ENCODE data around the gene DNAH17. TPM values are rescaled to one million over a fixed set of nuclear protein-coding genes. Genes with fewer than 3 reads are reported as not detected.

DNAH17 gene
- total RNA-seq, 1 donor from 2014 or later: not detected

DNA sequence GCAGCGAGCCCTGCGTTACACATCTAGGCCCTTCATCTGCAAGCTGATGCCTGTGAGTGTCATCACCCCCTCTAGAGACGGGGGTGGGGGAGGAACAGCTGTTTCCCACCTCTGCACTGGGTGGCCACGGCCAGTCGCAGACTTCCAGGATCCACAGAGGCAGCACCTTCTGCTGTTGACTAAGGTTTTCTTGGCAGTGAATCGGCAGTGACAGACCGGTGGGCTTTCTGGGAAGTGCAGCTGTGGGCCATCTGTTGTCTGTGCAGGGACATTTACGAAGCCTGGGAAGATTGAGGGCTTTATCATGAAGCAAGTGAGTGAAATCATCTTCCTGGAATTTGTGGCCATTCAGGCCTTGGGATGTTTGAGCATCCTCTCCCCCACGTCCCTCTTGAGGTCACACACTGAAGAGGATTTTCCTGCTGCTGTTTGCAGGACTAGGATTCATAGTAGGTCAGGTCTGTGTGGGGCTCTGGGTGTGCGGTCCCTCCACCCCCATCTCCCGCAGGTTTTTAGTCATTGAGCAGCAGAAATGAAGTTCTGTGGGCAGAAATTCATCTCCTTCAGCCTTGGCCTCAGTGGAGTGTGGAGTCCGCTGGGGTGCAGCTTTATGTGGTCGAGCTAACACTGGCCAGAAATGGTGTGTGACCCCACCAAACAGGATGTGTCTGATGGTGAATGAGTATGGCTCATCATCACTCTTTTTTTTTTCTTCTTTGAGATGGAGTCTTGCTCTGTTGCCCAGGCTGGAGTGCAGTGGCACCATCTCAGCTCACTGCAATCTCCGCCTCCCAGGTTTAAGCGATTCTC lies 186.8 kb downstream of the DNAH17 start:
- Histone ChIP-seq H3K9me3 (no peaks in the 10 kb centered on the region), H3K4me1 (peaks cover 6 to 26% of the 10 kb centered on the region in 2 donors), H3K36me3 (peaks cover 6 to 13% of the 10 kb centered on the region in 2 donors), H3K4me3 (no peak overlapping the region), H3K27me3 (no peaks in the 10 kb centered on the region), H3K27ac (peak overlapping the region in 1 of 2 donors; percentile 24)
- intact Hi-C loops (cut with DNase I): no loop called here
- TF ChIP-seq, protein P1, sequence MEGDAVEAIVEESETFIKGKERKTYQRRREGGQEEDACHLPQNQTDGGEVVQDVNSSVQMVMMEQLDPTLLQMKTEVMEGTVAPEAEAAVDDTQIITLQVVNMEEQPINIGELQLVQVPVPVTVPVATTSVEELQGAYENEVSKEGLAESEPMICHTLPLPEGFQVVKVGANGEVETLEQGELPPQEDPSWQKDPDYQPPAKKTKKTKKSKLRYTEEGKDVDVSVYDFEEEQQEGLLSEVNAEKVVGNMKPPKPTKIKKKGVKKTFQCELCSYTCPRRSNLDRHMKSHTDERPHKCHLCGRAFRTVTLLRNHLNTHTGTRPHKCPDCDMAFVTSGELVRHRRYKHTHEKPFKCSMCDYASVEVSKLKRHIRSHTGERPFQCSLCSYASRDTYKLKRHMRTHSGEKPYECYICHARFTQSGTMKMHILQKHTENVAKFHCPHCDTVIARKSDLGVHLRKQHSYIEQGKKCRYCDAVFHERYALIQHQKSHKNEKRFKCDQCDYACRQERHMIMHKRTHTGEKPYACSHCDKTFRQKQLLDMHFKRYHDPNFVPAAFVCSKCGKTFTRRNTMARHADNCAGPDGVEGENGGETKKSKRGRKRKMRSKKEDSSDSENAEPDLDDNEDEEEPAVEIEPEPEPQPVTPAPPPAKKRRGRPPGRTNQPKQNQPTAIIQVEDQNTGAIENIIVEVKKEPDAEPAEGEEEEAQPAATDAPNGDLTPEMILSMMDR (IDR thresholded peaks at IDR 0.05): no peak
- DNase-seq (ENCODE audit: low spot score in 2 of 2): no peak

DNA sequence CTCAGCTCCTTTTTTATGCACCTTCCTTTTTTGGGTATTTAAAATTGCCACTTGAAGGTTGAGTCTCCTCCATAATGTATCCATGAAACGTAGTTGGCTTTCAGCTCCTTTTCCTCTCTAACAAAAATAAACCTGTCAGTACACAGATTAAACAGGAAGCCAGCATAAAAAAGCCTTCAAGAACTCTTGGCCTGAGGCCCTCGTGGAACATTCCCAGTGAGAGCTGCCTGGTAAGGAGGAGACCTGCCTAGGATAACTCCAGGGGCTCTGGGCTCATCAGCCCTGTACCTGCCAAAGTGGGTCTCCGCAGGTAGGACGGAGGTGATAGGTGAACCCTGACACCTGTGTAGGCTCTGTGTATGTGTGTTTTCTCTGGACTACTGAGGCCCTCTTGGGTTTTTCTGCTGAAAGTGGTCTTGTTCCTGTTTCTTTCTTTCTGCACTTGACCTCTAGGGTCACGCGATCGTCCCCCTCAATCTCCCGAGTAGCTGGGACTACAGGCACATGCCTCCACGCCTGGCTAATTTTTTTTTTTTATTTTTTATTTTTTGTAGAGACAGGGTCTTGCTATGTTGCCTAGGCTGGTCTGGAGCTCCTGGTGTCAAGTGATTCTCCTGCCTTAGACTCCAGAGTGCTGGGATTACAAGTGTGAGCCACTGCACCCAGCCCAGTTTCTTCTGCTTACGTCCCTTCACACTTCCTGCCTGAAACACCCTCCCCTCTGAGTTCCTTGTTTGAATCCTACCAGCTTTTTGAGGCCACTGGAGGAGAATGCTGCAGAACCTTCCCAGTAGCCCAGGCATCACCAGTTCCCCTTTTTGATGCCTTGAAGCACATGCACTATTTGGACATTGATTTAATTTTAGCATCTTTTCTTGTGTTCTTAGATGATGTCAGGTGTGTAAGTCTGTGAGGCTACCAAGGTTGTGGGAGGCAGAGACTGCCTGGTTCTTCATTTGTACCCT lies 188.9 kb downstream of the DNAH17 start:
- H3K9me3 ChIP-seq: no peaks in the 10 kb centered on the region
- TF ChIP-seq, protein P1 (IDR thresholded peaks at IDR 0.05): no peak
- H3K4me1 ChIP-seq: peaks cover 16 to 41% of the 10 kb centered on the region in 2 donors
- H3K4me3 ChIP-seq: no peak overlapping the region
- H3K36me3 ChIP-seq: peaks cover 0 to 5% of the 10 kb centered on the region in 2 donors
- no peaks in the 10 kb centered on the region for H3K27me3 ChIP-seq
- DNase-seq (ENCODE audit: low spot score in 2 of 2): no peak
- peak overlapping the region; percentile 55 to 66 for H3K27ac ChIP-seq
- intact Hi-C loops (cut with DNase I): no loop called here

DNA sequence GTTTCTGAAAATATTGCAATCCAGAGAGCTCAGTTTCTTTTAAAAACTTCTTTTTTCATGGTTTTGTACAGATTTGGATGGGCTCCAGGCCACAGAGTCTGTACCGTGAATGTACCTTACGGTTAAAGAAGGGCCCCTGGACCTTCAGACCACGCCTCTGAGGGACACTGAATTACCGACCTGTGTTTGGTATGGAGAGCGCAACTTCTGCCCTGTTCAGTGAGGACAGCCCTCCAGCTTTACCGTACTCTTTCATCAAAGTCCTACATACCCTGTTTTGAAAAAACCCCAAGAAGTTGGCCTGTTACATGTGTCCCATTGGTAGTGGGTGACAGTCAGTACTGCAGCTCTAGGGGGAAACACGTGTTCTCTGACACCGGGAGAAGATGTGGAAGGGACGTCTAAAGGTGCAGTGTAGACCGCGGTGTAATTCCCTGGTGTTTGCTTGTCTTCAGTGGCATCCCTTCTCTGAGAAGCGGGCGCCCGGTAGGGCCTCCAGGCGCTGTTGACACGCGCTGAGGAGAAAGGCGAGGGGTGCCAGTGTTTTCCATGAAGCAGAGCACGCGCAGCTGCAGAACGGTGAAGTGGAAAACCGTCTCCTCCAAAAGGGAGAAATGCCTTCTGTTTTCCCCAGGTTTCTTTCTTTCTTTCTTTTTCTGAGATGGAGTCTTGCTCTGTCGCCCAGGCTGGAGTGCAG lies 192.6 kb downstream of the DNAH17 start:
- Histone ChIP-seq H3K27ac (peak overlapping the region; percentile 81 to 82), H3K27me3 (no peaks in the 10 kb centered on the region), H3K4me3 (no peak overlapping the region), H3K9me3 (no peaks in the 10 kb centered on the region), H3K4me1 (peaks cover 22 to 45% of the 10 kb centered on the region in 2 donors), H3K36me3 (no peaks in the 10 kb centered on the region)
- no peak for DNase-seq (ENCODE audit: low spot score in 2 of 2)
- TF ChIP-seq, protein P1 (IDR thresholded peaks at IDR 0.05): no peak
- intact Hi-C loops (cut with DNase I): no loop called here

DNA sequence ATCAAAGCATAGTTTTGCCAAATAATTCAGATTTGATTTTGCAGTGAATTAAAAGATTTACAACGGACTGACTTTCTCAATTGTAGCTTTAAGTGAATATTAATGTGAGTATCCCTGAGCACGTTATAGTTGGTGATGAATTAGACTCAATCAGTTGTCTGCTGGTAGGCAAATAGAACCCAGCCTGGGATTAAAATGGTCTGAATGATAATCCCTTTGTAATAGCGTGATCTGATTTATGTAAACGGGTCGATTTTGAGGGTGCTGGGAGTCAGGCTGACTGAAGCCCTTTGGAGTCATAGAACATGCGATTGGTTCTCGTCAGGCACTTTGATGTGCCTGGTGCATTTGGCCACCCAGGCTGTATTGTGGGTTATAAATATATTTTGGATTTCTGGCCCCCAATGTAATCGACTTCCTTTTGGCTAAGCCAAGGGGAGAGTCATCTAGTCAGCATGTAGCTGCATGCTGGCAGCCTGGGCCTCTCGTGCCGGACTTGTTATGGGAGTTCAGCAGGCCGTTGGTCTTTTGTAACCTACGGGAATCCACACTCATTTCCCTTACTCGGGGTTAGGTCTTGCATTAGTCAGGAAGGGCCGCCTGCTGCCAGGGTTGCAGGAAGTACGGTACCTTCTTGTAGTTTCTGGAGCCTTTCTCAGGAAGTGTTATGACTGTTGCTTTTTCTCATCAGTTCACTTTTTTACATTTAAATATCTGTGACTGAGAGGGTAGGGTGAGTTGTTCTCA lies 193.3 kb downstream of the DNAH17 start:
- peak; percentile 89 to 98 for DNase-seq (ENCODE audit: low spot score in 2 of 2)
- intact Hi-C loops (cut with DNase I): no loop called here
- H3K36me3 ChIP-seq: no peaks in the 10 kb centered on the region
- peak overlapping the region; percentile 81 to 82 for H3K27ac ChIP-seq
- peak overlapping the region in 1 of 2 donors; percentile 4 for H3K4me3 ChIP-seq
- H3K4me1 ChIP-seq: peaks cover 29 to 52% of the 10 kb centered on the region in 2 donors
- TF ChIP-seq, protein P1 (IDR thresholded peaks at IDR 0.05): no peak
- no peaks in the 10 kb centered on the region for H3K27me3 ChIP-seq
- no peaks in the 10 kb centered on the region for H3K9me3 ChIP-seq

Measured in ascending aorta (tissue), 2 donors.